GM18861 (cell line): ENCODE results near the gene C11orf97.
"Not testable (repeated sequence)": the region's sequence is repeated elsewhere in the genome, so short reads cannot be mapped to it uniquely, and the experiment has no call there.

Experiments
- ATAC-seq: cut with Tn5 transposase; IDR thresholded peaks from one replicate; pipeline ENCODE4 v1.9.1; 2021; ENCODE audit not compliant: unreplicated experiment

C11orf97 gene

DNA sequence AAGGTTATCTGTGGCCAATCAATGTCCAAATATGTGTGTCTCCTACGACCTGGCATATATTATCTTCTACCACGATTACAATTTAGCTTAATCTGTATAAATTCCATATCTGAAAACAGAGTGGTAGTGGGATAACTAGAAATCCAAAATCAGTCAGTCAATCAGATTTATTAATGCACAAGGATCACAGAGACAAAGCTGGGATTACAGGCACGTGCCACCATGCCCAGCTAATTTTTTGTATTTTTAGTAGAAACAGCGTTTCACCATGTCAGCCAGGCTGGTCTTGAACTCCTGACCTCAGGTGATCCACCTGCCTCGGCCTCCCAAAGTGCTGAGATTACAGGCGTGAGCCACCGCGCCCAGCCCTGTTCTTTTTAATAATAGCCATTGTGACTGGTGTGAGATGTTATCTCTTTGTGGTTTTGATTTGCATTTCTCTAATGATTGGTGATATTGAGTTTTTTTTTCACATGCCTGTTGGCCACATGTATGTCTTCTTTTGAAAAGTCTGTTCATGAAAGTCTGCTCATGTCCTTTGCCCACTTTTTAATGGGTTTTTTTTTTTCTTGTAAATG is 43.6 kb downstream of the C11orf97 start:
- ATAC-seq: not testable (repeated sequence)

DNA sequence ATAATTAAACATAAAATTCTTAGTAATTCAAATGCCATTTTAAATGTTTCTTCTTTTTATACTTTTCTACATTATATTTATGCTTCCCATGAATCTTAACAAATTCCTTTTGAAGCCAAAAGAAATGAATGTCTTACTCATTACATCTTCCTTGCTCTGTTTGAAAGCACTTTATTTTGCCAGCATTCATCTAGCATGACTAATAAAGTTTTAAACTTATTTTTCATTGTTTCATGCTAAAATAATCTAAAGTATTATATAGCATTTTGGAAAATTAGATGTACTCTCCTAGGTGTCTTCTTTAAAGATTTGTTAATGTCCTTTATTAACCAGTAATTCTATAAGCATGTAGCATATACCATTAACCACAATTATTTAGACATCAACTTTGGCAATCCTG is 45.2 kb downstream of the C11orf97 start:
- ATAC-seq: no peak

DNA sequence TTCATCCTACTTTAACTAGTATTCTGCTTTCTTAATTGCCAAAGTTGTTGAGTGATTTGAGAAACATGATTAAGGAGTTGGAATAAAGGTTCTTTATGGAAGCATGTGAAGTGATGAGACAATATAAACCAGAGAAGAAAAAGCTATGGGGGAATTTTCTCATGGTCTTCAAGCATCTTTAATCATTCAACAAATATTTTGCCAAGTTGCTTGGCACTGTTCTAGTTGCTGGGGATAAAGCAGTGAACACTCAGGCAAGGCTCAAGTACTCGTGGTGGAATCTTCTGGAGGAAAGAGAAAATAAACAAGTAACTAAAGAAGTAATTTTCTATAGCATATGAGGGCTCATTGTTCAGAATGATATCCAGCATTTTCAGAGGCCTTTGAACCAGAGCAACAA is 45.7 kb downstream of the C11orf97 start:
- no peak for ATAC-seq

DNA sequence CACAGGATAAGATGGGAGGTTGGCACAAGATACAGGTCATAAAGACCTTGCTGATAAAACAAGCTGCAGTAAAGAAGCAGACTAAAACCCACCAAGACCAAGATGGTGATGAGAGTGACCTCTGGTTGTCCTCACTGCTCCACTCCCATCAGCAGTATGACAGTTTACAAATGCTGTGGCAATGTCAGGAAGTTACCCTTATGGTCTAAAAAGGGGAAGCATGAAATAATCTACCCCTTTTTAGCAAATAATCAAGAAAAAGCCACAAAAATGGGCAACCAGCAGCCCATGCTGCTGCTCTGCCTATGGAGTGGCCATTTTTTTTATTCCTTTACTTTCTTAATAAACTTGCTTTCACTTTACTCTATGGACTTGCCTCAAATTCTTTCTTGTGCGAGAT is 46.2 kb downstream of the C11orf97 start:
- peak; percentile 68 for ATAC-seq

DNA sequence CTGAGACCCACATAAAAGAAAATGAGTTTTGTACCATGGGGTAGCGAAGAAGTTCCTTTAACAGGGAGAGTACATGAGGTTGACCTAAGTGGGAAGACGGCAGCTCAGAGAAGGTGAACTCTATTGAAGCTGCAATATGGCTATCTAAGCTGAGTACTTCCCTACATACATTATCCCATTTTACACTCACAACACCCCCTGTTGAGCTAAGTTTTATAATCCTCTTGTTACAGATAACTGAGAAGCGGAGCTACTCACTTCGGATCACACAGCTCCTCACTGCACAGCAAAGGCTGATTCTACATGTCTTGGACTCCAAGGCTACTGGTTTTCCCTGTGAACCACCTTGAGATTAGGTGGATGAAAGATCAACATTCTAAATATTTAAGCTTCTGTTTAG is 46.7 kb downstream of the C11orf97 start:
- ATAC-seq: no peak

DNA sequence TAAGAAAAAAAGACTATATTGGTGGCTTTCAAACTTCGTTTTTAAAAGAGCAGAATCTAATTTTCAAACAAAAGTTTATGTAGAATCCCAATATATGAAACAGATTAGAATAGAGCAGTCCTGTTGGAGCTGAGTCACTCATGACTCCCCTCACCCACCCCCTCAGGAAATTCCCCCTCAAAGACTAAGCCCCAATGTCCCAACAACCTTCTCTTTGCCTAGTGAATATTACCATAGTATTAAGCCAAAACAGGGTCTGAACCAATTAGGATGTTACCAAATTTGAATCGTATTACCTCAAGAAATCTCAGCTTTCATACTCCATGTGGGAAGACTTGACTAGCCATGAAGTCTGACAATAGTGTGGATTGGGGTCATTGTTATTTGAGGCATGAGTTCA is 47.1 kb downstream of the C11orf97 start:
- ATAC-seq: no peak

DNA sequence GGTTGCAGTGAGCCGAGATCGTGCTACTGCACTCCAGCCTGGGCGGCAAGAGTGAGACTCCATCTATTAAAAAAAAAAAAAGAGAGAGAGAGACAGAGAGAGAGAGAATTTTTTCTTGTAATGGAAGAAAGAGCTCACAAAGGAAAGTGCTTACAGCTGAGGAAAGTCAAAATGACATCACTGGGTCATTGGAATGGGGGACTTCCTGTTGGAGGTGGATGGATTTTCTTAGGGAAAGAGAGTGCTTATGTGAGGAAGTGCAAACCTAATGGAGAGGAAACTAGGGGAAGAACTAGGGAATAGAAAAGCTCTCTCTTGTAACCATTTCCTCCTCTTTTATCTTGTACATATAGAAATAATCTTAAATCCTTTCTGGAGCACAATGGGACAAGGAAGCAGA is 48.6 kb downstream of the C11orf97 start:
- no peak for ATAC-seq

DNA sequence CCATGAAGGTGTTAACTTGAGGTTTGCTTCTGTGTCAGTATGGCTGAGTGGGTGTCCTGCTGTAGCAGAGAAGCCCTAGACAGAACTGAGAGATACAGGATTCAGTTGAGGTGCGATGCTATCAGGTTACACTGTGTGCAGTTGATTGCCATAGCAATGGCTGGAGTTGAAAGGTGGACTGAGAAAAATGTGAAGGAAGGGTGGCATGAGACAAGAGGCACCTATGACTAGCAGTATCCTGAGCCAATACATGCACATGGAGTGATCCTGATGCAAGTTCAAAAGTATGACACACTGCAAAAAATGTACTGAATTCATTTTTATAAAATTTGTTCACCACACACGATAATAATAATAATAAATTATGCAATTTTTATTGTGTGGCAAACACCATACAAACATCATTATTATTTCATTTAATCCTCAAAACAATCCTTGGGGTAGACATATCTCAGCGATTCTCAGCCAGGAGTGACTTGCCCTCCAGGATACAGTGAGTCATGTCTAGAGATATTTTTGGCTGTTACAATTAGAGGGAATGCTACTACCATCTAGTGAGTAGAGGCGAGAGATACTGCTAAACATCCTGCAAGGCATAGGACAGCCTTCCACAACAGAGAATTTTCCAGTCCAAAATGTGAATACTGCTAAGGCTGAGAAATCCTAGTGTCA is 51.1 kb downstream of the C11orf97 start:
- no peak for ATAC-seq

DNA sequence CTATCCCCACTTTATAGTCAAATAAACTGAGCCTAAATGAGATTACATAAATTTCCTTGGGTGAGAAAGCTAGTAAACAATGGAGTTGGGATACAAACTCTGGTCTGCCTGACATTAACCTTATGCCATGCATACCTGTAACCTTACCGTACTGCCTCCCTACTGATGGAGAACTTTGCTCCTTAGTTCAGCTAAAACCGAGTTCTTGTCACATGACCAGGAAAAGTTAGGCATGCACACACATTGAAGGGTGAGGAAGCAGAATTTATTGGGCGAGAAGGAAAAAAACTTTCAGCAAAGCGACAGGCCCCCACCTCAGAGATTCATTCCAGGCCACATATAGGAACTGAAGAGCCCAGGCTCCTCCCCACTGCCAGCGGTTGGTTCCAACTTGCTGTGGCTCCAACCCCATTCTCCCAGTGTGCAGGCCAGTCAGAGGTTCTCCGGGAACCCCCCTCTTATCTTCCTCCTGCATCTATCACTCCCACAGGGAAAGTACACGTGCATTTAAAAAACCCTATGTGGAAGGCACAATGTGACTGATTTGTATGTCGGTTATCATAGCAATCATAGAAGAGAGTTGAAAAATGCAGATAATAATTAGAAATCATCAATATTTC is 51.7 kb downstream of the C11orf97 start:
- ATAC-seq: no peak

DNA sequence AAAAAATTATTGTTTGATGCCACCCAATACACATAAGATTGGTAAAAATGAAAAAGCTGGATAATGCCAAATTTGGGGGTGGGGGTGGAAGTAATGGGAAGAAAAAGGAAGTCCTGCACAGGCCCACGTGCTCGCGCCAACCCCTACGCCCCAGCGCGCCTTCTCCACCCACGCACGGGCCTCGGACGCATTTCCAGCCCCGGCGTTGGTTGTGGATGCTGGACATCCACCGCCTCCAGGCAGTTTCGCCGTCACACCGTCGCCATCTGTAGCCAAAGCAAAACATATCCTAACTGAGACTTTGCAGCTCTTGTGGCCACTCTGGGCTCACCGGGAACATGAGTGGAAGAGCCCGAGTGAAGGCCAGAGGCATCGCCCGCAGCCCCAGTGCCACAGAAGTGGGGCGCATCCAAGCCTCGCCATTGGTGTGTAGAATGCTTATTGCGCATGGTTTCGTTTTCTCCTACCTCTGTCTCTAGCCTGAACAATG is 55.0 kb downstream of the C11orf97 start, which contains the start of gene PIWIL4:
PIWIL4 (plus strand) TSS at position 188 of the 490 bp plus-strand sequence; CDS start at position 339, 151 bp downstream.
- ATAC-seq: no peak

DNA sequence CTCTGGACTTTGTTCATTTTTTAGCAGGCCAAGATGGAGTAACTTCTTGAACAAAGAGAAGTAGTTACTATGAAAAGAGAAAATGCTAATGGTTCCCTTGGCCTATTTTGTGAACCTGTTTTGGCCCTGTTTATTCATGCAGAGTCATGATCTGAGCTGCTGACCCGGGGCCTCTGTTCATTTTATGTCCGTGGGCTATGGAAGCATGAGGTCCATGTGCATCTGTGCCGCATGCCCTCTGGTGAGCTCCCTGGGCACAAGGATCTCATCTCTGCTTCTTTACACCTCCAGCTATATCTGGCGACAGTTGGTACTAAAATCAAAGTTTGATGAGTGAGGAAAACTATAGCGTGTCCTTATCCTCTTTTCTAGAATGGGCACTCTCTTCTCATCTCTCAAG is 55.9 kb downstream of the C11orf97 start:
- no peak for ATAC-seq

DNA sequence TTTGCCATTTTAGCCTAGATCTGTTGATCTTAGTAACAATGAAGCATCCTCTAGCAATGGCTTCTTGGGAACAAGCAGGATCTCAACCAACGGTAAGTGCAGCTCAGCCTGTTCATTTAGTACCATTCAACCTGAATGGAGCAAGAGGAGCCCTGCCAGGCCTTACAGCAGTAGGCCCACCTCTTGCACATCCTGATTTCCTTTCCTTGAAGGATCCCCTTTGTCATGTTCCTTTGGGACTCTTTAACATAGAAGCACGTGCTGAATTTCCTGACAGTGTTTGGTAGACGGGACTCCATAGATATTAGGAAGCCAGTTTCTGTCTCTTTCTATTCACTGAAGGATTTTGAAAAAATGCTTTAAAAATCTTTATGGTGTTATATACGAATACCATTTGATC is 56.5 kb downstream of the C11orf97 start:
- ATAC-seq: no peak

DNA sequence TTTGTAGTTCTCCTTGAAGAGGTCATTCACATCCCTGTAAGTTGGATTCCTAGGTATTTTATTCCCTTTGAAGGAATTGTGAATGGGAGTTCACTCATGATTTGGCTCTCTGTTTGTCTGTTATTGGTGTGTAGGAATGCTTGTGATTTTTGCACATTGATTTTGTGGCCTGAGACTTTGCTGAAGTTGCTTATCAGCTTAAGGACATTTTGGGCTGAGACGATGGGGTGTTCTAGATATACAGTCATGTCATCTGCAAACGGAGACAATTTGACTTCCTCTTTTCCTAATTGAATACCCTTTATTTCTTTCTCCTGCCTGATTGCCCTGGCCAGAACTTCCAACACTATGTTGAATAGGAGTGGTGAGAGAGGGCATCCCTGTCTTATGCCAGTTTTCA is 60.7 kb downstream of the C11orf97 start:
- not testable (repeated sequence) for ATAC-seq

DNA sequence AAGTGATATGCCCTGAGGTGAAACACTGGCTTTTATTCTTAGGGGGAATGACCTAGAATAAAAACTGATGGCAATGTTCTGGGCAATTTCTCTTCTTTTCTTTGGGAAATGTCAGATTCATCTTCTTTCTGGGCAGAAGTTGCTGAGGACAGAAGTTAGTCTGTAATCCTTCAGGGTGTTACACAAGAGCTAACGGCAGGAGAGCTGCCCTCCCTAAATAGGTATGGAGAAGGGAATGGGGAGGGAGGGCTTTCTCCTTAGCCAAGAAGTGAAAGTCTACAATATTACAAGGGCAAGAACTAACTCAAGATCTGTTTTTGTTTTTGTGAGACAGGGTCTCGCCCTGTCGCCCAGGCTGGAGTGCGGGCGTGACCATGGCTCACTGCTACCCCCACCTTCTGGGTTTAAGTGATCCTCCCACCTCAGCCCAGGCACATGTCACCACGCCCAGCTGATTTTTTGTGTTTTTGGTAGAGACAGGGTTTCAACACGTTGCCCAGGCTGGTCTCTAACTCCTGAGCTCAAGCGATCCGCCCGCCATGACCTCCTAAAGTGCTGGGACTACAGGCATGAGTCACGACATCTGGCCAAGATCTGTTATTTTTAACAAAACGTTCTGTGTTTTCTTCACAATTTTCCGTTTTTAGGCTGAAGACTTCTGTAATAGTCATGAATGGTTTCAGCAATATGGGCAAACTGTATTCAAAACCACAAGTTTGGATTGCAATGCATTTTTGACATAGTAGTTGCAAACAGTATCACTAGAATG is 62.1 kb downstream of the C11orf97 start:
- ATAC-seq: no peak

DNA sequence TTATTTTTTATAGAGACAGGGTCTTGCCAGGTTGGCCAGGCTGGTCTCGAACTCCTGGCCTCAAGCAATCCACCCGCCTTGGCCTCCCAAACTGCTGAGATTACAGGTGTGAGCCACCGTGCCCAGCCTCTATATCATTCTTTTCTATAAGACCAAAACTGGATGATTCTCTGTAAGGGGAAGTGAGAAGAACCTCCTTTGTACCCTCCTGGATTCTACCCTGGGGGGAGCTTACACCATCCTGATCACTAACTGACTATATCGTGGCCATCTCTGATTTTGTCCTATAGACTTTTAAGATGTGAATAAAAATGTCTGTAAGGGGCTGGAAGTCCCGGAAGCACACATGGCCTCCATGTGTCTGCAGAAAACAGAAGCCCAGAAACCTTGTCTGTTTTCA is 64.0 kb downstream of the C11orf97 start:
- ATAC-seq: no peak

DNA sequence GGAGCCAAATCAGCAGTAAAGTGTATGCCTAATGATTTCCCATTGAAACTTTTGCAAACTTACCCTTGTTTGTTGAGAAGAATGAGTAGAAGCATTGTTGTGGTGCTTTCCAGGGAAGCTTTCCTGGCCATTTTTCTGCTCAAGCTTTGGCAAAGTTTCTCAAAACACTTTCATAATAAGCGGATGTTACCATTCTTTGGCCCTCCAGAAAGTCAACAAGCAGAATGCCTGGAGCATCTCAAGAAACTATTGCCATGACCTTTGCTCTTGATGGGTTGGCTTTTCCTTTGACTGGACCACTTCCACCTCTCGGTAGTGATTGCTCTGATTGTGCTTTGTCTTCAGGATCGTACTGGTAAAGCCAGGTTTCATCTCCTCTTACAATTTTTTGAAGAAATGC is 65.6 kb downstream of the C11orf97 start:
- ATAC-seq: no peak
